Stimulated activated naive CD8-positive, alpha-beta T cell treated with anti-CD3 and anti-CD28 coated beads, Interleukin-15, Interleukin-2, amounts not matched to agents 100 ng/mL and 50 ng/mL, for 24 hours (primary cell): ENCODE measurements around the gene GNAO1.

Experiments used
- H3K27ac Mint-ChIP-seq: one replicate; pipeline ENCODE4 v1.8.0; 2021; ENCODE audit warnings: mild to moderate bottlenecking, mixed read lengths
- H3K27me3 Mint-ChIP-seq: one replicate; pipeline ENCODE4 v1.8.0; 2021; ENCODE audit warnings: mixed read lengths
- H3K36me3 Mint-ChIP-seq: one replicate; pipeline ENCODE4 v1.8.0; 2021; ENCODE audit warnings: low read depth, mixed read lengths
- H3K4me1 Mint-ChIP-seq: one replicate; pipeline ENCODE4 v1.8.0; 2021; ENCODE audit warnings: low read depth, mixed read lengths
- H3K4me3 Mint-ChIP-seq: one replicate; pipeline ENCODE4 v1.8.0; 2021; ENCODE audit warnings: mild to moderate bottlenecking, mixed read lengths
- H3K9me3 Mint-ChIP-seq: one replicate; pipeline ENCODE4 v1.8.0; 2021; ENCODE audit warnings: mixed read lengths

Gene GNAO1

GRCh38 chr16:56274369-56274768, 83.1 kb downstream of the GNAO1 start:
- Mint-ChIP-seq H3K4me3 (no peak overlapping the region), H3K36me3 (no peaks in the 10 kb centered on the region), H3K27ac (no peak overlapping the region), H3K27me3 (peaks cover 8% of the 10 kb centered on the region), H3K4me1 (peaks cover 11% of the 10 kb centered on the region), H3K9me3 (peaks cover 4% of the 10 kb centered on the region)

GRCh38 chr16:56275076-56275475, 83.8 kb downstream of the GNAO1 start:
- no peak overlapping the region for H3K27ac Mint-ChIP-seq
- peaks cover 18% of the 10 kb centered on the region for H3K4me1 Mint-ChIP-seq
- H3K36me3 Mint-ChIP-seq: no peaks in the 10 kb centered on the region
- H3K27me3 Mint-ChIP-seq: peaks cover 8% of the 10 kb centered on the region
- H3K4me3 Mint-ChIP-seq: no peak overlapping the region
- H3K9me3 Mint-ChIP-seq: peaks cover 4% of the 10 kb centered on the region

GRCh38 chr16:56275801-56276200, 84.5 kb downstream of the GNAO1 start:
- H3K9me3 Mint-ChIP-seq: peaks cover 4% of the 10 kb centered on the region
- no peak overlapping the region for H3K4me3 Mint-ChIP-seq
- H3K4me1 Mint-ChIP-seq: peaks cover 23% of the 10 kb centered on the region
- H3K27me3 Mint-ChIP-seq: peaks cover 8% of the 10 kb centered on the region
- H3K27ac Mint-ChIP-seq: no peak overlapping the region
- H3K36me3 Mint-ChIP-seq: no peaks in the 10 kb centered on the region

- Mint-ChIP-seq H3K9me3 (peaks cover 4% of the 10 kb centered on the region), H3K4me1 (peaks cover 23% of the 10 kb centered on the region), H3K27ac (no peak overlapping the region), H3K4me3 (no peak overlapping the region), H3K27me3 (peaks cover 8% of the 10 kb centered on the region), H3K36me3 (no peaks in the 10 kb centered on the region)
Observed at GRCh38 chr16:56277075-56277474, 85.8 kb downstream of the GNAO1 start.

- Mint-ChIP-seq H3K4me3 (no peak overlapping the region), H3K4me1 (peaks cover 26% of the 10 kb centered on the region)
Observed at GRCh38 chr16:56278196-56278855, 87.0 kb downstream of the GNAO1 start.

GRCh38 chr16:56279132-56279531, 87.8 kb downstream of the GNAO1 start:
- peak overlapping the region; percentile 86 for H3K27ac Mint-ChIP-seq
- H3K27me3 Mint-ChIP-seq: peaks cover 8% of the 10 kb centered on the region
- no peaks in the 10 kb centered on the region for H3K36me3 Mint-ChIP-seq
- peaks cover 4% of the 10 kb centered on the region for H3K9me3 Mint-ChIP-seq
- H3K4me1 Mint-ChIP-seq: peaks cover 26% of the 10 kb centered on the region
- H3K4me3 Mint-ChIP-seq: no peak overlapping the region

More at GRCh38 chr16:56278196-56278855, 87.0 kb downstream of the GNAO1 start:
- H3K36me3 Mint-ChIP-seq: no peaks in the 10 kb centered on the region
- peaks cover 8% of the 10 kb centered on the region for H3K27me3 Mint-ChIP-seq
- peak overlapping the region; percentile 36 for H3K27ac Mint-ChIP-seq
- H3K9me3 Mint-ChIP-seq: peaks cover 4% of the 10 kb centered on the region

- Mint-ChIP-seq H3K4me1 (peaks cover 26% of the 10 kb centered on the region), H3K36me3 (no peaks in the 10 kb centered on the region), H3K27ac (peak overlapping the region; percentile 86), H3K27me3 (peaks cover 3% of the 10 kb centered on the region), H3K9me3 (no peaks in the 10 kb centered on the region), H3K4me3 (no peak overlapping the region)
Observed at GRCh38 chr16:56279914-56280313, 88.6 kb downstream of the GNAO1 start.

GRCh38 chr16:56281249-56281805, 90.0 kb downstream of the GNAO1 start:
- peaks cover 26% of the 10 kb centered on the region for H3K4me1 Mint-ChIP-seq

GRCh38 chr16:56282451-56282850, 91.2 kb downstream of the GNAO1 start:
- Mint-ChIP-seq H3K9me3 (no peaks in the 10 kb centered on the region), H3K27ac (no peak overlapping the region), H3K27me3 (no peaks in the 10 kb centered on the region), H3K36me3 (no peaks in the 10 kb centered on the region), H3K4me3 (no peak overlapping the region), H3K4me1 (peaks cover 26% of the 10 kb centered on the region)

More at GRCh38 chr16:56281249-56281805, 90.0 kb downstream of the GNAO1 start:
- Mint-ChIP-seq H3K27ac (no peak overlapping the region), H3K9me3 (no peaks in the 10 kb centered on the region), H3K4me3 (no peak overlapping the region), H3K27me3 (no peaks in the 10 kb centered on the region), H3K36me3 (no peaks in the 10 kb centered on the region)

GRCh38 chr16:56284521-56284920, 93.2 kb downstream of the GNAO1 start:
- Mint-ChIP-seq H3K4me3 (no peak overlapping the region), H3K27ac (no peak overlapping the region), H3K9me3 (no peaks in the 10 kb centered on the region), H3K36me3 (no peaks in the 10 kb centered on the region), H3K27me3 (no peaks in the 10 kb centered on the region), H3K4me1 (peaks cover 14% of the 10 kb centered on the region)

GRCh38 chr16:56286809-56287208, 95.5 kb downstream of the GNAO1 start:
- no peaks in the 10 kb centered on the region for H3K9me3 Mint-ChIP-seq

GRCh38 chr16:56288019-56288418, 96.7 kb downstream of the GNAO1 start:
- Mint-ChIP-seq H3K36me3 (no peaks in the 10 kb centered on the region), H3K9me3 (no peaks in the 10 kb centered on the region), H3K4me1 (peaks cover 6% of the 10 kb centered on the region), H3K27ac (no peak overlapping the region), H3K27me3 (no peaks in the 10 kb centered on the region), H3K4me3 (no peak overlapping the region)

More at GRCh38 chr16:56286809-56287208, 95.5 kb downstream of the GNAO1 start:
- Mint-ChIP-seq H3K27me3 (no peaks in the 10 kb centered on the region), H3K4me3 (no peak overlapping the region), H3K36me3 (no peaks in the 10 kb centered on the region), H3K27ac (no peak overlapping the region), H3K4me1 (peaks cover 8% of the 10 kb centered on the region)

GRCh38 chr16:56289416-56289815, 98.1 kb downstream of the GNAO1 start:
- Mint-ChIP-seq H3K4me3 (no peak overlapping the region), H3K36me3 (no peaks in the 10 kb centered on the region), H3K4me1 (peaks cover 5% of the 10 kb centered on the region), H3K9me3 (no peaks in the 10 kb centered on the region), H3K27me3 (no peaks in the 10 kb centered on the region), H3K27ac (no peak overlapping the region)

- H3K9me3 Mint-ChIP-seq: no peaks in the 10 kb centered on the region
- no peaks in the 10 kb centered on the region for H3K36me3 Mint-ChIP-seq
- peaks cover 5% of the 10 kb centered on the region for H3K4me1 Mint-ChIP-seq
- no peak overlapping the region for H3K27ac Mint-ChIP-seq
- no peaks in the 10 kb centered on the region for H3K27me3 Mint-ChIP-seq
- H3K4me3 Mint-ChIP-seq: no peak overlapping the region
Observed at GRCh38 chr16:56289862-56290261, 98.6 kb downstream of the GNAO1 start.

- H3K36me3 Mint-ChIP-seq: no peaks in the 10 kb centered on the region
- H3K9me3 Mint-ChIP-seq: no peaks in the 10 kb centered on the region
- H3K27ac Mint-ChIP-seq: no peak overlapping the region
- H3K4me1 Mint-ChIP-seq: peaks cover 5% of the 10 kb centered on the region
- peaks cover 3% of the 10 kb centered on the region for H3K27me3 Mint-ChIP-seq
- H3K4me3 Mint-ChIP-seq: no peak overlapping the region
Observed at GRCh38 chr16:56294014-56294413, 102.7 kb downstream of the GNAO1 start.

GRCh38 chr16:56294579-56294978, 103.3 kb downstream of the GNAO1 start:
- Mint-ChIP-seq H3K4me3 (no peak overlapping the region), H3K36me3 (no peaks in the 10 kb centered on the region), H3K4me1 (peaks cover 9% of the 10 kb centered on the region), H3K27ac (peak overlapping the region; percentile 13), H3K9me3 (no peaks in the 10 kb centered on the region), H3K27me3 (peaks cover 3% of the 10 kb centered on the region)
